PC-9 (cell line): ENCODE results near the gene MSI2.

Source experiments
- CTCF ChIP-seq: fragments of 200-600 bp; sonication (generic); conservative IDR thresholded peaks from 2 replicates; pipeline ENCODE4 v1.6.1; 2017; ENCODE audit warnings: mixed run types, antibody characterized with exemption, mild to moderate bottlenecking, moderate library complexity
- EZH2 ChIP-seq: fragments of 200-600 bp; sonication (generic); IDR thresholded peaks from 2 replicates; pipeline ENCODE4 v1.8.0; 2017; ENCODE audit warnings: antibody characterized with exemption, low read depth

GRCh38 chr17:57538736-57539456 is 282.6 kb downstream of the MSI2 start:
- no peak for TF ChIP-seq CTCF
- TF ChIP-seq EZH2, result no peak
